K562 (cell line): ENCODE data around the gene SHC1. TPM values are rescaled to one million over a fixed set of nuclear protein-coding genes. Genes with fewer than 3 reads are reported as not detected.

Source experiments
- CHD4 ChIP-seq: fragments of 200-600 bp; sonication (generic); IDR thresholded peaks from 3 replicates; pipeline ENCODE4 v1.6.1; 2012; ENCODE audit warnings: low read depth, mild to moderate bottlenecking, mixed read lengths, low read length, inconsistent platforms; ENCODE audit not compliant: insufficient read depth, insufficient replicate concordance, poor library complexity, severe bottlenecking
- DIDO1 ChIP-seq: fragments of 450-650 bp; IDR thresholded peaks from 2 replicates; pipeline ENCODE4 v1.6.1; 2016; ENCODE audit warnings: low read depth, missing biosample characterization, missing genetic modification characterization
- ESRRB ChIP-seq: fragments of 250-450 bp; sonication (Bioruptor Pico); IDR thresholded peaks from 2 replicates; pipeline ENCODE4 v1.5.0; 2020; ENCODE audit warnings: mild to moderate bottlenecking, moderate library complexity, borderline replicate concordance
- GMEB1 ChIP-seq: fragments of 250-450 bp; sonication (Bioruptor Pico); IDR thresholded peaks from 2 replicates; pipeline ENCODE4 v1.4.0; 2020; ENCODE audit warnings: mild to moderate bottlenecking
- KLF10 ChIP-seq: fragments of 250-450 bp; sonication (Bioruptor Pico); IDR thresholded peaks from 2 replicates; pipeline ENCODE4 v1.6.1; 2021; ENCODE audit warnings: matching md5 sums
- MTA3 ChIP-seq: fragments of 450-650 bp; formaldehyde crosslinking; IDR thresholded peaks from 2 replicates; pipeline ENCODE4 v1.6.1; 2017; ENCODE audit warnings: mild to moderate bottlenecking, borderline replicate concordance
- NCOA1 ChIP-seq: fragments of 450-650 bp; IDR thresholded peaks from 2 replicates; pipeline ENCODE4 v1.6.1; 2016; ENCODE audit warnings: low read depth
- NFATC3 ChIP-seq: fragments of 450-650 bp; IDR thresholded peaks from 2 replicates; pipeline ENCODE4 v1.6.1; 2017; ENCODE audit warnings: mild to moderate bottlenecking
- SMAD3 ChIP-seq: fragments of 450-650 bp; formaldehyde crosslinking; conservative IDR thresholded peaks from 2 replicates; pipeline ENCODE4 v1.4.0; 2020; ENCODE audit warnings: mild to moderate bottlenecking
- SOX6 ChIP-seq: fragments of 450-650 bp; IDR thresholded peaks from 2 replicates; pipeline ENCODE4 v1.6.1; 2014; ENCODE audit warnings: mild to moderate bottlenecking
- TCF3 ChIP-seq: sonication (generic); formaldehyde crosslinking; IDR thresholded peaks from 2 replicates; pipeline ENCODE4 v1.4.0; 2020; ENCODE audit warnings: mild to moderate bottlenecking, missing genetic modification reagents
- TFAM ChIP-seq: fragments of 250-450 bp; sonication (Bioruptor Pico); conservative IDR thresholded peaks from 2 replicates; pipeline ENCODE4 v1.5.0; 2021; ENCODE audit warnings: mild to moderate bottlenecking, moderate library complexity
- XRCC3 ChIP-seq: fragments of 450-650 bp; IDR thresholded peaks from 2 replicates; pipeline ENCODE4 v1.6.1; 2017; ENCODE audit warnings: mild to moderate bottlenecking, moderate library complexity
- ZNF184 ChIP-seq: sonication (generic); formaldehyde crosslinking; IDR thresholded peaks from 2 replicates; pipeline ENCODE4 v1.5.0; 2020; ENCODE audit warnings: missing genetic modification reagents
- ZNF24 ChIP-seq: fragments of 450-650 bp; IDR thresholded peaks from 2 replicates; pipeline ENCODE4 v1.6.1; 2016
- ZNF408 ChIP-seq: fragments of 250-450 bp; sonication (Bioruptor Pico); IDR thresholded peaks from 2 replicates; pipeline ENCODE4 v1.4.0; 2020; ENCODE audit warnings: low read depth, mild to moderate bottlenecking, moderate library complexity
- ZNF830 ChIP-seq: fragments of 250-450 bp; sonication (Bioruptor Pico); IDR thresholded peaks from 2 replicates; pipeline ENCODE4 v1.5.0; 2021; ENCODE audit warnings: mild to moderate bottlenecking
- polyA plus RNA-seq, 8 experiments: library from polyadenylated mRNA; depleted of rRNA in 4 of 8; stranded (reverse) in 5 of 8; unstranded in 3 of 8; fragments of >200 nt; fragmentation: Nextera tagmentation in 2 of 8; fragmentation: Illumina TruSeq in 1 of 8; extraction: Ambion mirVana in 2 of 8; extraction: Trizol in 1 of 8; gene quantifications; 2 replicates each; pipeline versions ENCODE4 v1.2.1 to v1.2.3, GENCODE V29; 2011 to 2014; ENCODE audit warnings: inconsistent platforms in 1 of 8, missing spikeins in 1 of 8
- total RNA-seq, 7 experiments: library from RNA; depleted of rRNA in 6 of 7; stranded (reverse); fragments of >200 nt in 6 of 7; fragmentation: Illumina TruSeq in 2 of 7; extraction: Trizol in 2 of 7; gene quantifications; 2 replicates each; pipeline versions ENCODE4 v1.2.1 to v1.2.3, GENCODE V29; 2011 to 2021; ENCODE audit warnings: low replicate concordance in 1 of 7
- TF ChIP-seq, protein P1 (sequence below): sonication (generic); formaldehyde crosslinking; IDR thresholded peaks from 2 replicates; pipeline ENCODE4 v1.8.0; 2022; ENCODE audit warnings: mild to moderate bottlenecking, missing genetic modification reagents
- TF ChIP-seq, protein P2 (sequence below): fragments of 450-650 bp; IDR thresholded peaks from 2 replicates; pipeline ENCODE4 v1.6.1; 2016; ENCODE audit warnings: antibody characterized with exemption
- TF ChIP-seq, protein P3 (sequence below): sonication (generic); formaldehyde crosslinking; IDR thresholded peaks from 2 replicates; pipeline ENCODE4 v1.8.0; 2022; ENCODE audit warnings: mild to moderate bottlenecking, missing genetic modification reagents

SHC1 gene
- total and polyA plus RNA-seq, 9 of the 15 experiments (the other 6 are each of a cell fraction or from before 2014, with no cell fraction given), result 4.1 to 113 (median 51.9) TPM

GRCh38 chr1:154937085-154937987 is 33.2 kb downstream of the SHC1 start (continued):
- TF ChIP-seq, protein P1, sequence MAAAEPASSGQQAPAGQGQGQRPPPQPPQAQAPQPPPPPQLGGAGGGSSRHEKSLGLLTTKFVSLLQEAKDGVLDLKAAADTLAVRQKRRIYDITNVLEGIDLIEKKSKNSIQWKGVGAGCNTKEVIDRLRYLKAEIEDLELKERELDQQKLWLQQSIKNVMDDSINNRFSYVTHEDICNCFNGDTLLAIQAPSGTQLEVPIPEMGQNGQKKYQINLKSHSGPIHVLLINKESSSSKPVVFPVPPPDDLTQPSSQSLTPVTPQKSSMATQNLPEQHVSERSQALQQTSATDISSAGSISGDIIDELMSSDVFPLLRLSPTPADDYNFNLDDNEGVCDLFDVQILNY (CRISPR knock-in tag), result no peak
- TF ChIP-seq, protein P2, sequence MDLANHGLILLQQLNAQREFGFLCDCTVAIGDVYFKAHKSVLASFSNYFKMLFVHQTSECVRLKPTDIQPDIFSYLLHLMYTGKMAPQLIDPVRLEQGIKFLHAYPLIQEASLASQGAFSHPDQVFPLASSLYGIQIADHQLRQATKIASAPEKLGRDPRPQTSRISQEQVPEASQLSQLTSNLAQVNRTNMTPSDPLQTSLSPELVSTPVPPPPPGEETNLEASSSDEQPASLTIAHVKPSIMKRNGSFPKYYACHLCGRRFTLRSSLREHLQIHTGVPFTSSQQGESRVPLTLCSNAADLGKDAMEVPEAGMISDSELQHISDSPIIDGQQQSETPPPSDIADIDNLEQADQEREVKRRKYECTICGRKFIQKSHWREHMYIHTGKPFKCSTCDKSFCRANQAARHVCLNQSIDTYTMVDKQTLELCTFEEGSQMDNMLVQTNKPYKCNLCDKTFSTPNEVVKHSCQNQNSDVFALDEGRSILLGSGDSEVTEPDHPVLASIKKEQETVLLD, result no peak
- TF ChIP-seq ZNF24, result 0 out of 2 replicates have a peak, but pooled peaks have one; percentile 33
- TF ChIP-seq SMAD3 (CRISPR knock-in tag), result no peak
- TF ChIP-seq, protein P3, sequence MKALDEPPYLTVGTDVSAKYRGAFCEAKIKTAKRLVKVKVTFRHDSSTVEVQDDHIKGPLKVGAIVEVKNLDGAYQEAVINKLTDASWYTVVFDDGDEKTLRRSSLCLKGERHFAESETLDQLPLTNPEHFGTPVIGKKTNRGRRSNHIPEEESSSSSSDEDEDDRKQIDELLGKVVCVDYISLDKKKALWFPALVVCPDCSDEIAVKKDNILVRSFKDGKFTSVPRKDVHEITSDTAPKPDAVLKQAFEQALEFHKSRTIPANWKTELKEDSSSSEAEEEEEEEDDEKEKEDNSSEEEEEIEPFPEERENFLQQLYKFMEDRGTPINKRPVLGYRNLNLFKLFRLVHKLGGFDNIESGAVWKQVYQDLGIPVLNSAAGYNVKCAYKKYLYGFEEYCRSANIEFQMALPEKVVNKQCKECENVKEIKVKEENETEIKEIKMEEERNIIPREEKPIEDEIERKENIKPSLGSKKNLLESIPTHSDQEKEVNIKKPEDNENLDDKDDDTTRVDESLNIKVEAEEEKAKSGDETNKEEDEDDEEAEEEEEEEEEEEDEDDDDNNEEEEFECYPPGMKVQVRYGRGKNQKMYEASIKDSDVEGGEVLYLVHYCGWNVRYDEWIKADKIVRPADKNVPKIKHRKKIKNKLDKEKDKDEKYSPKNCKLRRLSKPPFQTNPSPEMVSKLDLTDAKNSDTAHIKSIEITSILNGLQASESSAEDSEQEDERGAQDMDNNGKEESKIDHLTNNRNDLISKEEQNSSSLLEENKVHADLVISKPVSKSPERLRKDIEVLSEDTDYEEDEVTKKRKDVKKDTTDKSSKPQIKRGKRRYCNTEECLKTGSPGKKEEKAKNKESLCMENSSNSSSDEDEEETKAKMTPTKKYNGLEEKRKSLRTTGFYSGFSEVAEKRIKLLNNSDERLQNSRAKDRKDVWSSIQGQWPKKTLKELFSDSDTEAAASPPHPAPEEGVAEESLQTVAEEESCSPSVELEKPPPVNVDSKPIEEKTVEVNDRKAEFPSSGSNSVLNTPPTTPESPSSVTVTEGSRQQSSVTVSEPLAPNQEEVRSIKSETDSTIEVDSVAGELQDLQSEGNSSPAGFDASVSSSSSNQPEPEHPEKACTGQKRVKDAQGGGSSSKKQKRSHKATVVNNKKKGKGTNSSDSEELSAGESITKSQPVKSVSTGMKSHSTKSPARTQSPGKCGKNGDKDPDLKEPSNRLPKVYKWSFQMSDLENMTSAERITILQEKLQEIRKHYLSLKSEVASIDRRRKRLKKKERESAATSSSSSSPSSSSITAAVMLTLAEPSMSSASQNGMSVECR (CRISPR knock-in tag), result 0 out of 2 replicates have a peak, but pooled peaks have one; percentile 1
- TF ChIP-seq ESRRB (CRISPR knock-in tag), result no peak
- TF ChIP-seq ZNF830 (CRISPR knock-in tag), result no peak; the same call in 1 of the 2 replicates
- TF ChIP-seq XRCC3, result no peak
- TF ChIP-seq TFAM (CRISPR knock-in tag), result no peak
- TF ChIP-seq ZNF184 (CRISPR knock-in tag), result no peak
- no peak; the same call in none of the 2 replicates for TF ChIP-seq GMEB1
- TF ChIP-seq NCOA1, result peak; percentile 83
- TF ChIP-seq MTA3, result peak; percentile 75; the same call in 1 of the 2 replicates
- TF ChIP-seq TCF3 (CRISPR knock-in tag), result peak; percentile 58
- TF ChIP-seq KLF10 (CRISPR knock-in tag), result no peak
- TF ChIP-seq DIDO1, result no peak; the same call in 1 of the 2 replicates
- TF ChIP-seq SOX6, result 0 out of 2 replicates have a peak, but pooled peaks have one; percentile 37
- no peak for TF ChIP-seq NFATC3
- no peak for TF ChIP-seq ZNF408 (CRISPR knock-in tag)
- TF ChIP-seq CHD4, result no peak
